ENCODE measurements around the gene BAIAP2.

DNA sequence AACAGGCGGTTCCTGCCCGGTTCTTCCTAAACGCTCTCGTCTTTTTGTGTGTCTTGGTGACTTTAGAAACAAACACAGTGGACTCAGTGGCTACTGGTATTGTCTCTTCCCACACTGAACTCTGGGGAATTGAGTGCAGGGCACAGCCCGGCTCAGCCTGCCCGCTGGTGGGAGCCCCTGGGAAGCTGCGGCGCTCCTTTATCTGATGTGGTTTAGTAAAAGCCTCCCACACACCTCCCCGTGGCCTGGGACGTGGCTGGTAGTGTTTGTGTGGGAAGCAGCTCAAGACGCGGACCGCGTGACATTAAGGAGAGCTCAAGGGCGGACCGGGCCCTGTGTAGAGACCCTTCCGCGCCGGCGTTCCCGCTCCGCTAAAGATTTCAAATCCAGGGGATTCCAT is 75.0 kb downstream of the BAIAP2 start:
- TF ChIP-seq POLR2A (IDR thresholded peaks at IDR 0.05), result no peak
- TF ChIP-seq, protein P1, sequence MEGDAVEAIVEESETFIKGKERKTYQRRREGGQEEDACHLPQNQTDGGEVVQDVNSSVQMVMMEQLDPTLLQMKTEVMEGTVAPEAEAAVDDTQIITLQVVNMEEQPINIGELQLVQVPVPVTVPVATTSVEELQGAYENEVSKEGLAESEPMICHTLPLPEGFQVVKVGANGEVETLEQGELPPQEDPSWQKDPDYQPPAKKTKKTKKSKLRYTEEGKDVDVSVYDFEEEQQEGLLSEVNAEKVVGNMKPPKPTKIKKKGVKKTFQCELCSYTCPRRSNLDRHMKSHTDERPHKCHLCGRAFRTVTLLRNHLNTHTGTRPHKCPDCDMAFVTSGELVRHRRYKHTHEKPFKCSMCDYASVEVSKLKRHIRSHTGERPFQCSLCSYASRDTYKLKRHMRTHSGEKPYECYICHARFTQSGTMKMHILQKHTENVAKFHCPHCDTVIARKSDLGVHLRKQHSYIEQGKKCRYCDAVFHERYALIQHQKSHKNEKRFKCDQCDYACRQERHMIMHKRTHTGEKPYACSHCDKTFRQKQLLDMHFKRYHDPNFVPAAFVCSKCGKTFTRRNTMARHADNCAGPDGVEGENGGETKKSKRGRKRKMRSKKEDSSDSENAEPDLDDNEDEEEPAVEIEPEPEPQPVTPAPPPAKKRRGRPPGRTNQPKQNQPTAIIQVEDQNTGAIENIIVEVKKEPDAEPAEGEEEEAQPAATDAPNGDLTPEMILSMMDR (IDR thresholded peaks at IDR 0.05), result no peak
